GM12874 (cell line): ENCODE data around the gene CXXC5.

Source experiments
- CTCF ChIP-seq: IDR thresholded peaks from 2 replicates; pipeline ENCODE4 v1.5.1; 2011; ENCODE audit warnings: low read depth, mild to moderate bottlenecking, control low read depth, low read length, moderate library complexity; ENCODE audit not compliant: insufficient read depth

Gene CXXC5

GRCh38 chr5:139684881-139685749, 37.0 kb downstream of the CXXC5 start:
- no peak for TF ChIP-seq CTCF

- TF ChIP-seq CTCF, result no peak
Observed at GRCh38 chr5:139685886-139686285, 37.7 kb downstream of the CXXC5 start.

- TF ChIP-seq CTCF, result no peak
Observed at GRCh38 chr5:139686356-139686705, 38.2 kb downstream of the CXXC5 start.

GRCh38 chr5:139686706-139687441, 38.7 kb downstream of the CXXC5 start:
- no peak for TF ChIP-seq CTCF

- no peak for TF ChIP-seq CTCF
Observed at GRCh38 chr5:139687656-139688055, 39.5 kb downstream of the CXXC5 start.

GRCh38 chr5:139688088-139688702, 40.0 kb downstream of the CXXC5 start:
- no peak for TF ChIP-seq CTCF

GRCh38 chr5:139688751-139689372, 40.7 kb downstream of the CXXC5 start:
- no peak for TF ChIP-seq CTCF
